GM12865 (cell line): ENCODE data around the gene RAB26.

Source experiments
- DNase-seq: peaks from one replicate; pipeline ENCODE4 v3.0.0; 2010; ENCODE audit warnings: low read depth
- H3K4me3 ChIP-seq: 2 replicates; pipeline ENCODE4 v1.5.1; 2011; ENCODE audit warnings: mild to moderate bottlenecking, low read depth, low read length, control low read depth
- TF ChIP-seq, protein P1 (sequence below): IDR thresholded peaks from 2 replicates; pipeline ENCODE4 v1.5.1; 2011; ENCODE audit warnings: low read length, control low read depth, low read depth, inconsistent platforms; ENCODE audit not compliant: insufficient read depth; ENCODE audit errors: missing control alignments

Gene RAB26

DNA sequence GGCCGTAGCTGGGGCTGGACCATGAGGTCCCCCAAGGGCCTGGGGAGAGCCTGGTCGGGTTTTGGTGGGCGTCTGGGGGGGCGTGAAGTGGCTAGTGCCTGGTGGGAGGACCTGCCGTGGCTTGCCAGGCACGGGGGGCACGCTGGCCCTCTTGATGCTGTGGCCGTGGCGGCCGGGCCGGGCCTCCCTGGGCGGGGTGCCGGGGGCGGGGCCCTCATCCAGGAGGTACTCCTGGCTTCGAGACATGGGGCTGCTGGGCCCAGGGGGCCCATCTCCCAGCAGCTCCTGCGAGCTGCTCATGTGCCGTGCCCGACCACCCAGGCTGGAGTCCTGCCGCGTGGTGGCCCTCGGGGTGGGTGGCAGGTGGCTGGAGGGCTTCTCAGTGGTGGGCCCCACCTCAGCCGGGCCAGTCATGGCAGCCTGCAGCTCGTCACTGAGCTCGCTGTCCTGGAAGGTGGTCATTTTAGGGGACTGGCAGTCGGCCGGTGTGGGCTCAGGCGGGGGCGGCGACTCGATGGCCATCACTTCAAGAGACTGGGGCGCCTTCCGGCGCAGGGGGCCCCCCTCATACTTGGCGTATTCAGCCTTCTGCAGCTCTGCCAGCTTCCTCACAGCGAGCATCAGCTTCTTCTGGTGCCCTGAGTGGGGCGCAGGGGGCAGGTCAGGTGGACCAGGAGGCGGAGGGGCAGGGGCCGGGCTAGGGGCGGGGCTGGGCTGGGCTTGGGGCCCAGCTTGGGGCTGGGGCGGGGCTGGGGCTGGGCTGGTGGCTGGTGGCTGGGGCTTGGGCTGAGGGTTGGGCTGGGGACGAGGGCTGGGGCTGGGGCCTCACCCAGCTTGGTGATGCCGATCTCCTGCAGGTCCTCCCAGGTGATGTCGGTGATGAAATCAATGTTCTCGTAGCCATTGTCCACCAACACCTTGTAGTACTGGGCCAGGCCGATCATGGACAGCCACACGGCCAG, 32.8 kb downstream of the RAB26 start:
- TF ChIP-seq, protein P1, sequence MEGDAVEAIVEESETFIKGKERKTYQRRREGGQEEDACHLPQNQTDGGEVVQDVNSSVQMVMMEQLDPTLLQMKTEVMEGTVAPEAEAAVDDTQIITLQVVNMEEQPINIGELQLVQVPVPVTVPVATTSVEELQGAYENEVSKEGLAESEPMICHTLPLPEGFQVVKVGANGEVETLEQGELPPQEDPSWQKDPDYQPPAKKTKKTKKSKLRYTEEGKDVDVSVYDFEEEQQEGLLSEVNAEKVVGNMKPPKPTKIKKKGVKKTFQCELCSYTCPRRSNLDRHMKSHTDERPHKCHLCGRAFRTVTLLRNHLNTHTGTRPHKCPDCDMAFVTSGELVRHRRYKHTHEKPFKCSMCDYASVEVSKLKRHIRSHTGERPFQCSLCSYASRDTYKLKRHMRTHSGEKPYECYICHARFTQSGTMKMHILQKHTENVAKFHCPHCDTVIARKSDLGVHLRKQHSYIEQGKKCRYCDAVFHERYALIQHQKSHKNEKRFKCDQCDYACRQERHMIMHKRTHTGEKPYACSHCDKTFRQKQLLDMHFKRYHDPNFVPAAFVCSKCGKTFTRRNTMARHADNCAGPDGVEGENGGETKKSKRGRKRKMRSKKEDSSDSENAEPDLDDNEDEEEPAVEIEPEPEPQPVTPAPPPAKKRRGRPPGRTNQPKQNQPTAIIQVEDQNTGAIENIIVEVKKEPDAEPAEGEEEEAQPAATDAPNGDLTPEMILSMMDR, result no peak
- no peak overlapping the region for H3K4me3 ChIP-seq
- no peak for DNase-seq

DNA sequence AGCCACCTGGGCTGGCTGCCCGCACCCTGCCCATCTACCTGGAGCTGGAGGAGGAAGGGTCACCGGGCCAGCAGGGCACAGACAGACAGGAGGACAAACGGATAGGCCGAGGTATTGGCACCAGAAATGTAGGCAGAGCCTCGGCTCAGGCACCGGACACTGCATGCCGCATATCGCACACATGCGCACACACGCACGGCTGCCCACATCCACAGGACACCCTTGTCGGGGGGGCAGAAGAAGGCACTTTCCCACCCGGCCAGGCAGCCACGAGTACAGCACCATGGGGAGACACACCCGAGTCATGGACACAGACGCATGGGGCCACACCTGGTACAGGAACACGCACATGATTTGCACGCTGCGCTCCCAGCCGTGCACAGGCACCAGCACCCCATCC, 33.5 kb downstream of the RAB26 start:
- no peak overlapping the region for H3K4me3 ChIP-seq
- TF ChIP-seq, protein P1, result no peak
- no peak for DNase-seq

DNA sequence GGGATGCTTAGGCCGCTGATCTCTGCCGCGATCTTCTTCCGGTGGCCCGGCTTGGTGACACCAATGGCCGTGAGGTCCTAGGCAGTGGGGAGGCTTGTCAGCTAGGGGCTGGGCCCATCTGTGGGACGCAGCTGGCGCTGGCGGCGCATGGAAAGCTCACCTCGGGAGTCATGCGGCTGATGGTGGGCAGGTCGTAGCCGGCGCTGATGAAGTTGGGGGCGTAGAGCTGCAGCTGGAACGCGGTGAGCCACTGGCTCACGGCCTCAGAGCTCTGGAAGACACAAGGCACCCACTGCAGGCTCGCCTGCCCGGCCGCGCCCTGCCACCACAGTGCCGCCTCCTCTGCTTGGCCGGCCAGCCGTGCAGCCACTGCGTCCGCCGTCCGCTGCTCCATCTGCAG, 35.2 kb downstream of the RAB26 start:
- H3K4me3 ChIP-seq, result no peak overlapping the region
- no peak for DNase-seq
- TF ChIP-seq, protein P1, result no peak

DNA sequence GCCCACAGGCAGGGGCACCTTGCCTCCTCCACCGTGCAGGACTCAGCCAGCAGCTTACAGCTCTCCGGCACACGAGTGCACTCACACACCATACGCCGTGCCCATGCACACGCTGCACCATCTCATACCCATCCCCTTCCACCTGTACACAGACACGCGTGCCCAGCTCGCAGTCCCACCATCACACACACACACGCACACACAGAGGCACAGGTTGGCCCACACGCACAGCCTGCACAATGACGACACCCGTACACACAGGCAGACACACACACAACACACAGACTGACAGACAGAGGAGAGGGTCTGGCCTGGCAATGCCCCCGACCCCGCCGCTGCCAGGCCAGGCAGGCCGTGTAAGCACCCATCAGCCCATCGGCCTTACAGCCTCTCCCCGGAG, 35.9 kb downstream of the RAB26 start:
- TF ChIP-seq, protein P1, result no peak
- DNase-seq, result no peak
- no peak overlapping the region for H3K4me3 ChIP-seq

DNA sequence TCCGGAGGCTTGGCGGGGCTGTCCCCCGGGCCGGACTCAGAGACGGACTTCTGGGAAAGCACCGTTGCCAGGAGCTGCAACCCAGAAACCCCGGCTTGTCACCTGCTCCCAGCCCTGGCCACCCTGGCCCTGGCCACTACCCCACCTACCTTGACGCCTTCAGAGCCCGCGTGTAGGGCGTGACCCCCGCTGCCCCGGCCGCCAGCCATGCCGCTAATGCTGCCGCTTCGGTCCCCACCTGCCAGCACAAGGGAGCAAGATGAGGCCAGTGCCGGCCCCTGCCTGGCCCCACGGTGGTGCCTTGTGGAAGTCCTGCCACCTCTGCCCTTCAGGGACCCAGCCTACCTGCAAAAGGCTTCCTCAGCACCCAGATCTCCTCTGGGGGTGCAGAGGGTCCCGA, 36.5 kb downstream of the RAB26 start:
- TF ChIP-seq, protein P1, result no peak
- no peak overlapping the region for H3K4me3 ChIP-seq
- DNase-seq, result no peak

DNA sequence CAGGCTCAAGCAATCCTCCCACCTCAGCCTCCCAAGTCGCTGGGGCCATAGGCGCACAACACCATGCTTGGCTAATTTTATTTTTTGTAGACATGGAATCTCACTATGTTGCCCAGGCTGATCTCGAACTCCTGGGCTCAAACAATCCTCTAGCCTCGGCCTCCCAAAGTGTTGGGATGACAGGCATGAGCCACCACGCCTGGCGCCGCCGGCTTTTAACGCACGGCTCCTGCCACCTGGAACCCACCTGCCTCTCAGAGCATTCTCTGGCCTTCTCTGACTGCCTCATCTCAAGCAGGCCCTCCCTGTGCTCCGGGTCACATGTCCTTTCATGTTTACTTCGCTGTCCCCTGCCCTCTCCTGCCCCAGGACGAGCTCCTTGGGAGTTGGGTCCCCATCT, 37.6 kb downstream of the RAB26 start:
- no peak overlapping the region for H3K4me3 ChIP-seq
- TF ChIP-seq, protein P1, result no peak
- no peak for DNase-seq
